Measurements from ENCODE around the gene MYO1G. TPM values are rescaled to one million over a fixed set of nuclear protein-coding genes. Genes with fewer than 3 reads are reported as not detected.

Gene MYO1G
- total RNA-seq, 4 donors from 2014 or later = 0.68 to 4.5 (median 1.6) TPM

DNA sequence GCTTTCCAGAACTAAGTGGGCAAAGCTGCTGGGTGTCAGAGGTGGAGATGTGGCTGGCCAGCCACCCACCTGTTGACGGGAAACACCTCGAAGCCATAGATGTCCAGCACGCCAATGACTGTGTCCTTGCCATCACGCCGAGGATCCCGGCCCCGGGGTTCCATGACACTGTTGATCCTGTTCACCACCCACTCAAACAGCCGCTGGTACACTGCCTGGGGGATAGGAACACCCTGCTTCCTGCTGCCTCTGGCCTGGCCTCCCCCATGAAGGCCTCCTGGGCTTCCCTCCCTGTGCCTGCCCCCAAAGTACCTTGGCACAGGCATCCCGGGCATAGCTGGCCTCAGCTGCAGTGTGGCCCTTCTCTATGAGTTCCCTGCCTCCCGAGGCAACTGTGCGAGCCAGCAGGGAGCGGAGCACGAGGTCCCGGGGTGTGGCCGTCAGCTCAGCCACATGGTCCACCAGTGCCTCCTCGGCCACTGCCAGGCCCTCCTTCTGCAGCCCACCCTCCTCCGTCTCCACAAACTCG lies 8.2 kb downstream of the MYO1G start:
- WGBS = 95% methylated on average over 10 of the region's 18 CpGs
- H3K4me1 ChIP-seq = no peaks in the 10 kb centered on the region
- peak in 1 of 2 donors; percentile 50 for DNase-seq (ENCODE audit: low spot score in 2 of 2)
- no peaks in the 10 kb centered on the region for H3K9me3 ChIP-seq
- TF ChIP-seq POLR2A (IDR thresholded peaks at IDR 0.05) (no peak), EP300 (IDR thresholded peaks at IDR 0.05) (no peak), POLR2AphosphoS5 (IDR thresholded peaks at IDR 0.05) (no peak)
- TF ChIP-seq, protein P1, sequence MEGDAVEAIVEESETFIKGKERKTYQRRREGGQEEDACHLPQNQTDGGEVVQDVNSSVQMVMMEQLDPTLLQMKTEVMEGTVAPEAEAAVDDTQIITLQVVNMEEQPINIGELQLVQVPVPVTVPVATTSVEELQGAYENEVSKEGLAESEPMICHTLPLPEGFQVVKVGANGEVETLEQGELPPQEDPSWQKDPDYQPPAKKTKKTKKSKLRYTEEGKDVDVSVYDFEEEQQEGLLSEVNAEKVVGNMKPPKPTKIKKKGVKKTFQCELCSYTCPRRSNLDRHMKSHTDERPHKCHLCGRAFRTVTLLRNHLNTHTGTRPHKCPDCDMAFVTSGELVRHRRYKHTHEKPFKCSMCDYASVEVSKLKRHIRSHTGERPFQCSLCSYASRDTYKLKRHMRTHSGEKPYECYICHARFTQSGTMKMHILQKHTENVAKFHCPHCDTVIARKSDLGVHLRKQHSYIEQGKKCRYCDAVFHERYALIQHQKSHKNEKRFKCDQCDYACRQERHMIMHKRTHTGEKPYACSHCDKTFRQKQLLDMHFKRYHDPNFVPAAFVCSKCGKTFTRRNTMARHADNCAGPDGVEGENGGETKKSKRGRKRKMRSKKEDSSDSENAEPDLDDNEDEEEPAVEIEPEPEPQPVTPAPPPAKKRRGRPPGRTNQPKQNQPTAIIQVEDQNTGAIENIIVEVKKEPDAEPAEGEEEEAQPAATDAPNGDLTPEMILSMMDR (IDR thresholded peaks at IDR 0.05) = no peak
- no peak overlapping the region for H3K27ac ChIP-seq
- no peak overlapping the region for H3K4me3 ChIP-seq
- H3K36me3 ChIP-seq = peaks cover 5% of the 10 kb centered on the region
- H3K27me3 ChIP-seq = no peaks in the 10 kb centered on the region

- WGBS = 74% methylated on average over 16 of the region's 21 CpGs
- H3K36me3 ChIP-seq = no peaks in the 10 kb centered on the region
- no peaks in the 10 kb centered on the region for H3K4me1 ChIP-seq
- TF ChIP-seq, protein P1 (IDR thresholded peaks at IDR 0.05) = no peak
- TF ChIP-seq POLR2A (IDR thresholded peaks at IDR 0.05) = no peak
- no peak for TF ChIP-seq EP300 (IDR thresholded peaks at IDR 0.05)
- TF ChIP-seq POLR2AphosphoS5 (IDR thresholded peaks at IDR 0.05) = no peak
- no peak overlapping the region for H3K4me3 ChIP-seq
- H3K27ac ChIP-seq = no peak overlapping the region
- DNase-seq (ENCODE audit: low spot score in 2 of 2) = peak in 1 of 2 donors; percentile 50
- H3K27me3 ChIP-seq = no peaks in the 10 kb centered on the region
- H3K9me3 ChIP-seq = no peaks in the 10 kb centered on the region
Measured at GRCh38 chr7:44969701-44970522, 8.9 kb downstream of the MYO1G start.

DNA sequence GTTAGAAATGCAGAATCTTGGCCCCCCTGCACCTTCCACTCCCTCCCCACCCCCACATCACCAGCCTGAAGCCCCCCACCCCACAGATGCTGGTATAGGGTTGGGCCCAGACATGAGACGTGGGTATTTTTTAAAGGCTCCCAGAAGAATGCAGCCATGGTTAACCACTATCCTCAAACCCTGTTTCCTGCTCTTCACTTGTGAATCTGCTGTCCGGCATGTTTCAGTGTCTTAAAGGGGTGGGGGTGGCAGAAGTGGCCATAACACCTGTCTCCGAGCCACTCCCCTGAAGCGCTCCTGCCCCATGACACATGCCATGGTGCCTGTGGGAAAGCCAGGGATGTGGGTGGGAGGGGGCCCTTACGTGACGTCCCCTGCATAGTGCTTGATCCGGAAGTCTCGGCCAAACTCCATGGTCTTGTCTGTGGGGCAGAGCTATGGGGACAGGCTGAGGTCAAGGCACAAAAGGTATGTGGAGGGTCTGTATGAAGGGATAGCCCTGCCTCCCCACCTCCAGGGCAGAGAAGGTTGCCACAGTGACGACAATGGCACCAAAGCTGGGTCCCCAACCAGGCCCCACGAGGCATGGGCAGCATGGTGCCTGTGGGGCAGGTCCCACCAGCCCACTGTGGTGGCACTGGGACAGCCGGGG lies 9.6 kb downstream of the MYO1G start:
- Histone ChIP-seq H3K27me3 (no peaks in the 10 kb centered on the region), H3K36me3 (no peaks in the 10 kb centered on the region), H3K9me3 (no peaks in the 10 kb centered on the region), H3K4me3 (no peak overlapping the region), H3K4me1 (no peaks in the 10 kb centered on the region), H3K27ac (no peak overlapping the region)
- DNase-seq (ENCODE audit: low spot score in 2 of 2) = peak in 1 of 2 donors; percentile 40
- TF ChIP-seq, protein P1 (IDR thresholded peaks at IDR 0.05) = no peak
- TF ChIP-seq EP300 (IDR thresholded peaks at IDR 0.05) (no peak), POLR2A (IDR thresholded peaks at IDR 0.05) (no peak), POLR2AphosphoS5 (IDR thresholded peaks at IDR 0.05) (no peak)
- 93% methylated on average over 9 of the region's 11 CpGs for WGBS

GRCh38 chr7:44967571-44968446 lies 11.0 kb downstream of the MYO1G start:
- H3K4me1 ChIP-seq = peaks cover 4% of the 10 kb centered on the region
- TF ChIP-seq EP300 (IDR thresholded peaks at IDR 0.05) = no peak
- TF ChIP-seq, protein P1 (IDR thresholded peaks at IDR 0.05) = no peak
- no peak for TF ChIP-seq POLR2AphosphoS5 (IDR thresholded peaks at IDR 0.05)
- no peak for TF ChIP-seq POLR2A (IDR thresholded peaks at IDR 0.05)
- 91% methylated on average over 9 of the region's 18 CpGs for WGBS
- peak; percentile 50 to 82 for DNase-seq (ENCODE audit: low spot score in 2 of 2)
- H3K27me3 ChIP-seq = no peaks in the 10 kb centered on the region
- H3K27ac ChIP-seq = no peak overlapping the region
- H3K9me3 ChIP-seq = no peaks in the 10 kb centered on the region
- H3K4me3 ChIP-seq = no peak overlapping the region
- no peaks in the 10 kb centered on the region for H3K36me3 ChIP-seq
